GM12864 (cell line): ENCODE data around the gene C6orf118.

Source experiments
- DNase-seq: peaks from one replicate; pipeline ENCODE4 v3.0.0-alpha.2; 2011; ENCODE audit warnings: low read depth
- H3K4me3 ChIP-seq: 2 replicates; pipeline ENCODE4 v1.5.1; 2011; ENCODE audit warnings: mild to moderate bottlenecking, low read depth, low read length, control low read depth
- CTCF ChIP-seq: IDR thresholded peaks from 2 replicates; pipeline ENCODE4 v1.5.1; 2011; ENCODE audit warnings: low read depth, mild to moderate bottlenecking, moderate library complexity, low read length, control low read depth, inconsistent platforms; ENCODE audit errors: missing control alignments

The C6orf118 gene

DNA sequence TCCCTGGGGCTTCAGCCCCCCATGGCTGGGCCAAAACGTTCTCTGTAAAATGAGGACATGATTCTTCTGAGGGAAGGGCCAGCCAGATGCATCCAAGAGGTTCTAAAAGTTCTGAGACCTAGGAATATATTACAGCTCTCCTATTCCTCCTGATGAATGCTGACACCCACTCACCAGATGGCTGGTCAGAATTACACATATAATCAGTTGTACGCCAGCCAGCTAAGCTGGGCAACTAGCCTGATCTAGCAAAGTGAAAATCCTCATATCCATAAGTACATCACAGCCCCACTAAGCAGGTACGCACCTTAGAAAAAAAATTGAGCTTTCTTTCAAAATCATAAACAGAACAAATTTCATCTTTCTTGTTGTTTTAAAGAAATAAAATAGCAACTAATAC, 34.8 kb downstream of the C6orf118 start:
- no peak for DNase-seq
- TF ChIP-seq CTCF = no peak
- no peak overlapping the region for H3K4me3 ChIP-seq

DNA sequence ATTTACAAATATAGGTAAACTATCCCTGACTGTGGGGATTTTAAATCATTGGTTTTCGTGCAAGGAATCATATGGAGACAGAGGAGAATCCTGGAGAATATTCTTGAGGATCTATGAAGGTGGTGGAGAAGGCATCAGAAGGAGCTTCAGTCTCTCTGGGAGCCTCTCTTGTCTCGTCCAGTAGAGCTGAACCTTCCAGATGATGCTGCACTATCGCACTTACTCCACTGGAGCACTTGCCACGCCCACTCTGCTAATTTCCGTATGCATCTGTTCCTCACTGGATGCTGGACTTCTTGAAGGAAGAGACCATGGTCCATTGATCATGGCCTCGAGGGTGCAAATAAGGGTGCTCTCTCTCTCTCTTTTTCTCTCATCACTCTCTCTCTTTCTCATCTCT, 36.8 kb downstream of the C6orf118 start:
- no peak for TF ChIP-seq CTCF

DNA sequence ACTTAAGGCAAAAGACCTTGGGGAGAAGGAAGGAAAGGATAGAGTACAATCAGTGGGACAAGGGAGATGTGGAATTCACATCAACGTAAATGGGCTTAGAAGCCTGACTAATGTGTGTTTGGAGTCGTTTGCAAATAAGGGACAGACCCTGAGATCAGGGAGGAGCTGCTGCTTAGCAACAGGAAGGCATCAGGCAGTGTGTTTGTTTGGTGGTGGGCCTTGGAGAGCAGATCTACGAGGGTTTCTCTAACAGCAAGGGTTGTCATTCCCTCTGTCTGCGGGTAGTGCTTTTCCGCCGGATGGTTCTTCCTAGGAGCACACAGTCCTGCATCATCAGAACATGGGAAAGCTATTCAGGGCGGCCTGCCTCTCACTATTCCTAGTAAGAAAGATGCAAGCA, 40.4 kb downstream of the C6orf118 start:
- DNase-seq = no peak
- no peak for TF ChIP-seq CTCF
- H3K4me3 ChIP-seq = no peak overlapping the region

More for the DNA sequence above, 36.8 kb downstream of the C6orf118 start:
- DNase-seq = no peak
- no peak overlapping the region for H3K4me3 ChIP-seq

GRCh38 chr6:165266621-165267020, 42.8 kb downstream of the C6orf118 start:
- no peak for TF ChIP-seq CTCF
- no peak for DNase-seq
- H3K4me3 ChIP-seq = no peak overlapping the region

- TF ChIP-seq CTCF = no peak
- no peak for DNase-seq
- H3K4me3 ChIP-seq = no peak overlapping the region
These were observed 43.2 kb downstream of the C6orf118 start for GRCh38 chr6:165266191-165266590.

DNA sequence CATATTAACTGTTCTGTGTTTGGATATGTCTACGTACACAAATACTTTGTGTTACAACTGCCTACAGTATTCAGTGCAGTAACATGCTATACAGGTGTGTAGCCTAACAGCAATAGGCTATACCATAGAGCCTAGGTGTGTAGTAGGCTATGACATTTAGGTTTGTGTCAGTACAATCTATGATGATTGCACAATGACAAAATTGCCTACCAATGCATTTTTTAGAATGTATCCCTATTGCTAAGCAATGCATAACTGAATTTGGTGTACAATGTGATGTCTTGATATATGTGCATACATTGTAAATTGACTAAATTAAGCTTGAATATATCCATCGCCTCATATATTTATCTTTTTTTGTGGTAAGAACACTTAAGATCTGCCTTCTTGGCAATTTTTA, 48.9 kb downstream of the C6orf118 start:
- no peak for TF ChIP-seq CTCF
- no peak for DNase-seq
- H3K4me3 ChIP-seq = no peak overlapping the region

GRCh38 chr6:165249808-165250207, 59.6 kb downstream of the C6orf118 start:
- no peak overlapping the region for H3K4me3 ChIP-seq
- no peak for DNase-seq
- TF ChIP-seq CTCF = no peak
